ENCODE results near the gene SUCLG2.

- TF ChIP-seq POLR2AphosphoS5 (IDR thresholded peaks at IDR 0.05; ENCODE audit: low read depth) (no peak), REST (IDR thresholded peaks at IDR 0.05; ENCODE audit: insufficient replicate concordance, low read depth) (no peak)
These were observed 4.3 kb downstream of the SUCLG2 start for GRCh38 chr3:67650084-67650483.

Measured in HL-60 (cell line).